ENCODE measurements around the gene ATXN10. TPM values are rescaled to one million over a fixed set of nuclear protein-coding genes. Genes with fewer than 3 reads are reported as not detected.
A peak's percentile ranks its signal among the peaks of the same experiment; 100 is the strongest.

The ATXN10 gene
- total RNA-seq, 4 donors from 2014 or later = 78.5 to 152 (median 113) TPM

- WGBS, 2 donors (ENCODE audit: low coverage in 1 of 2) = 43 to 52% methylated on average over 6 of the region's 6 CpGs
- no peak overlapping the region for H3K4me3 ChIP-seq
- no peak for TF ChIP-seq POLR2A (IDR thresholded peaks at IDR 0.05)
- TF ChIP-seq POLR2AphosphoS5 (IDR thresholded peaks at IDR 0.05) = peak; percentile 22
- peaks cover 0 to 23% of the 10 kb centered on the region in 2 donors for H3K36me3 ChIP-seq
- no peaks in the 10 kb centered on the region for H3K9me3 ChIP-seq
- H3K4me1 ChIP-seq = peaks cover 0 to 20% (median 0%) of the 10 kb centered on the region in 3 donors
- H3K27me3 ChIP-seq = no peaks in the 10 kb centered on the region
- no peak overlapping the region for H3K27ac ChIP-seq
- no peak for ATAC-seq
Observed at GRCh38 chr22:45804319-45804985, 132.8 kb downstream of the ATXN10 start.

- WGBS, 2 donors (ENCODE audit: low coverage in 1 of 2) = 39 to 57% methylated on average over 2 to 3 of the region's 3 CpGs
- no peaks in the 10 kb centered on the region for H3K9me3 ChIP-seq
- ATAC-seq = no peak
- no peaks in the 10 kb centered on the region for H3K27me3 ChIP-seq
- no peak for TF ChIP-seq POLR2AphosphoS5 (IDR thresholded peaks at IDR 0.05)
- TF ChIP-seq POLR2A (IDR thresholded peaks at IDR 0.05) = no peak
- TF ChIP-seq EP300 (IDR thresholded peaks at IDR 0.05) = no peak
- no peak for TF ChIP-seq CTCF (IDR thresholded peaks at IDR 0.05)
- H3K27ac ChIP-seq = no peak overlapping the region
- H3K36me3 ChIP-seq = peaks cover 0 to 24% of the 10 kb centered on the region in 2 donors
- H3K4me1 ChIP-seq = peaks cover 0 to 20% (median 0%) of the 10 kb centered on the region in 3 donors
- no peak overlapping the region for H3K4me3 ChIP-seq
Observed at GRCh38 chr22:45804986-45805325, 133.3 kb downstream of the ATXN10 start.

- TF ChIP-seq POLR2AphosphoS5 (IDR thresholded peaks at IDR 0.05) (no peak), POLR2A (IDR thresholded peaks at IDR 0.05) (no peak), EP300 (IDR thresholded peaks at IDR 0.05) (no peak), CTCF (IDR thresholded peaks at IDR 0.05) (no peak)
- no peaks in the 10 kb centered on the region for H3K27me3 ChIP-seq
- no peak overlapping the region for H3K4me3 ChIP-seq
- H3K4me1 ChIP-seq = peaks cover 0 to 20% (median 0%) of the 10 kb centered on the region in 3 donors
- no peak overlapping the region for H3K27ac ChIP-seq
- ATAC-seq = no peak
- H3K36me3 ChIP-seq = peaks cover 0 to 24% of the 10 kb centered on the region in 2 donors
- 68 to 80% methylated on average over 6 of the region's 6 CpGs for WGBS, 2 donors (ENCODE audit: low coverage in 1 of 2)
- no peaks in the 10 kb centered on the region for H3K9me3 ChIP-seq
Observed at GRCh38 chr22:45805413-45805812, 133.8 kb downstream of the ATXN10 start.

- Histone ChIP-seq H3K9me3 (no peaks in the 10 kb centered on the region), H3K4me1 (peaks cover 0 to 16% (median 0%) of the 10 kb centered on the region in 3 donors), H3K27me3 (no peaks in the 10 kb centered on the region), H3K4me3 (no peak overlapping the region), H3K27ac (no peak overlapping the region), H3K36me3 (peaks cover 0 to 34% of the 10 kb centered on the region in 2 donors)
- no peak for ATAC-seq
- TF ChIP-seq CTCF (IDR thresholded peaks at IDR 0.05) = no peak
- no peak for TF ChIP-seq EP300 (IDR thresholded peaks at IDR 0.05)
- TF ChIP-seq POLR2AphosphoS5 (IDR thresholded peaks at IDR 0.05) = no peak
- TF ChIP-seq POLR2A (IDR thresholded peaks at IDR 0.05) = no peak
- 93 to 97% methylated on average over 5 to 6 of the region's 10 CpGs for WGBS, 2 donors (ENCODE audit: low coverage in 1 of 2)
Observed at GRCh38 chr22:45807156-45807915, 135.7 kb downstream of the ATXN10 start.

- Histone ChIP-seq H3K27ac (no peak overlapping the region), H3K9me3 (no peaks in the 10 kb centered on the region), H3K4me1 (peaks cover 0 to 3% (median 0%) of the 10 kb centered on the region in 3 donors), H3K4me3 (no peak overlapping the region), H3K27me3 (no peaks in the 10 kb centered on the region), H3K36me3 (peaks cover 0 to 61% of the 10 kb centered on the region in 2 donors)
- TF ChIP-seq POLR2A (IDR thresholded peaks at IDR 0.05) (no peak), POLR2AphosphoS5 (IDR thresholded peaks at IDR 0.05) (no peak), EP300 (IDR thresholded peaks at IDR 0.05) (no peak), CTCF (IDR thresholded peaks at IDR 0.05) (no peak)
- no peak for ATAC-seq
- WGBS, 2 donors (ENCODE audit: low coverage in 1 of 2) = 89 to 100% methylated on average over 5 of the region's 6 CpGs
Observed at GRCh38 chr22:45812910-45813309, 141.3 kb downstream of the ATXN10 start.

All from gastroesophageal sphincter (tissue), 4 donors.